ENCODE data around the gene MAP7.

MAP7 gene

DNA sequence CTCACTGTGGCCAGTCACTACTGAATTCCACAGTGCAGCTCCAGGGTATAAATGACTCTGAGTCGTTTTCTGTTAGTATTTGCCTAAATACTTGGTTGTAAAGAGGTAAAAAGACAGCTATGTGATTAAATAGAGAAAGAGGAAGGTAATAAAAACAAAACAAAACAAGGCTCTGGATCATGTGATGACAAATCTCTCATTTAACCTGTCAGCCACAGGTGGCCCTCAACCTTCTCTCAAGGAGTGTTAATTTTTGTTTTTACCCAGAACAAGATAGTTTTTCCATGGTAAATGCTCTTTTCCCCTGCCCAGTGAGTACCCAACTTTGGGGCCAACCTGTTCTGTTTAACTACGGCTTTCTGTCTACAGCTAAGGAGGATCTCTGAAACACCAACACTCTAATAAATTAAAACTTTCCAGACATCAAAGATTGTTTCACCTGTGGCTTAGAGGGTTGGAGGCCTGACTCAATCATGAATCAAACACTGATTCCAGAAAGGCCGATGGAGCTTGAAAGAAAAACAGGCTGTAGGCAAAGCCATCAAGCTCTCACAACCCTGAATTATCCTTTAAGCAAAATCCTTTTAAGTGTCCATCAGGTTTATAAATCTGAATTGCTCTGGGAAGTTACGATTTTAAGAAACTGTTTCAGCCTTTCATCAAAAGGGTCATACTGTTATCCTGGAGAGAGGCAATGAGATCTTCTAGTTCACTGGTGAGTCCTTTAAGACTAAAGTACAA, 179.1 kb downstream of the MAP7 start:
- DNase-seq, result no peak

- DNase-seq, result no peak
Measured at GRCh38 chr6:136365776-136366354, 184.4 kb downstream of the MAP7 start.

DNA sequence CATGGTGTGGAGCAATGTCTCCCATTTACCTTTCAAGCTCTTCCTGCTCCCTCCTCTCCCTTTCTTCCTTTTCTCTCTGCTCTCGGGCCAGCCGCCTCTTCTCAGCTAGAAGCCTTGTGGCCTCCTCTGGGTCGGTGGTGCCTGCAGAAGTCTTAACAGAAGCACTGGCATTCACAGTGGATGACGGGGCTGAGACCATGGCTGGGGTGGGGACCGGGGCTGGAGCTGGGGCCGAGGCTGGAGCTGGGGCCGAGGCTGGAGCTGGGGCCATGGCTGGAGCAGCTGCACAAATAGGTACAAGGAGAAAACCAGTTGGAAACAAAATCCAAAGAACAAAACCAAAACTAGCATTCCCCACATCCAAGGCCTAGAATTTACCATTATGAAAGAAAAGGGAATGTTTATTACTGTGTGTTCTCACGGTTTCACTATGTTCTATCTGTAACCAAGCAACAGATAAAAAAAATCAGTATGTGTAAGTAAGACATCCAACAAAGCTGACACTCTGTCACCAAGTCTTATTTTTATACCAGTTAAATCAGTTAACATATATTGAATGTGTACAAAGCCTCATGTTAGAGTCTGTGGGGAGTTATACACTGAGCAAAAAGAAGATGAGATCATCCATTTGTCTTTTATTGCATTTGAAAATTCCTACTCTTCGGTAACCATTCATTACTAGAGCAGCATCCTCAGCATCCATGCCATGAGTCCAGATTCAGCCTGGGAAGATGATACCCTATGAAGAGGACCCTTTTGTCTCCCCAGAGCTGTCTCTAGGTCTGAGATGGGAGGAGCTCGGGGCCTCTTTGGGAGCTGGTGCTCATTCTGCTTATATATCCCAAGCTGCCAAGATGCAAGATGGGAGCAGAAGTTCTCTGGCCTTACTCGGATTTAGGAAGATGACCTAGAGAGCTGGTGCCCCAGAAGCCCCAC, 187.5 kb downstream of the MAP7 start:
- DNase-seq, result no peak

DNA sequence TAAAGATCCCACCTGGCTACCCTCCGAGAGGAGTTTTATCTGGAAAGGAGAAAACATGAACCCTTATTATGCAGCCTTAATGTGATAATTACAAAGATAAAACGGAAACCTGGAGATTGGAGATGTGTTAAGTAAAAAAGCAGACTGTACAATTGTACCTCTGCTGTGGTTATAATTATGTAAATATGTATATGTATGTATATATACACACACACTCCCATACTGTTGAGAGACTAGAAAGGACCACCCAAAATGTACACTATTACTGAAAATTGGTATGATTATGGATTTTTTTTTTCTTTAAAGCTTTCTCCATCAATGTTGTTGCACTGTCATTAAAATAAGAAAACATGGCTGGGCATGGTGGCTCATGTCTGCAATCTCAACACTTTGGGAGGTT, 188.4 kb downstream of the MAP7 start:
- DNase-seq, result no peak

DNA sequence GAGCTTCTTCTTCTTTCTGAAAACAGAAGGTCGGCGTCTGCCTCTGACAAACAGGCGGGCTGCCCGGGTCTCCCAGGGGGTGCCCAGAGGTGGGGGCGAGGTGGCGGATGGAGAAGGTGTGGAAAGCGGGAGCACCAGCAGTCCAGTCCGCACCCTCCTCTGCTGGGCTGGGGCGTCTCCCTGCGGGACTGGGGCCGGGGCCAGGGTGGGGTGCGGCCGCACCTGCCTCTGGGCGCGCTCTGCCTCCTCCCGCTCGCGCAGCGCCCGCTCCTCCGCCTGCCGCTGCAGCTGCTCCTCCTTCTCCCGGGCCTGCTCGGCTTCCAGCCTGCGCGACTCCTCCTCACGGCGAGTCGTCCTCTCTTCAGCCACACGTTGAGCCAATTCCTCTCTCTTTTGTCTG, 189.4 kb downstream of the MAP7 start:
- no peak for DNase-seq

- no peak for DNase-seq
Measured at GRCh38 chr6:136359851-136360250, 190.4 kb downstream of the MAP7 start.

- no peak for DNase-seq
Measured at GRCh38 chr6:136351518-136352110, 198.6 kb downstream of the MAP7 start.

DNA sequence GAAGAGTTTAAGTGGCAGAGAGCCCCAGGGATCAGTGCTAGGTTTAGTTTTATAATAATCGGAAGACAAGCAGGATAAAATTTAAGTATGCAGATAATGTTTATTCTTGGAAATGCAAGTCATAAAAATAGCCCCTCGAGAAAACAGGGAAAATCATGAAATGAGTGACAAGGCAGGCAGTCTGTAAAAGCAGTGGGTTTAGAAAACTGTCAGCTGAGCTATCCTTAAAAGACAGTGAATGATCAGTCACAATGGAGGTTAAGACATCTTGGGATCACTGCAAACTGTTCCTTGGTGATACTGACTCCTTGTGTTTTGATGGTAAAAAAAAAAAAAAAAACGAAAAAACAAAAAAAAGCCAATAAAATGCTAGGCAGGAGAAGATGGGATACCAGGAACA, 199.3 kb downstream of the MAP7 start:
- DNase-seq, result no peak

- no peak for DNase-seq
Measured at GRCh38 chr6:136347847-136348246, 202.4 kb downstream of the MAP7 start.

DNA sequence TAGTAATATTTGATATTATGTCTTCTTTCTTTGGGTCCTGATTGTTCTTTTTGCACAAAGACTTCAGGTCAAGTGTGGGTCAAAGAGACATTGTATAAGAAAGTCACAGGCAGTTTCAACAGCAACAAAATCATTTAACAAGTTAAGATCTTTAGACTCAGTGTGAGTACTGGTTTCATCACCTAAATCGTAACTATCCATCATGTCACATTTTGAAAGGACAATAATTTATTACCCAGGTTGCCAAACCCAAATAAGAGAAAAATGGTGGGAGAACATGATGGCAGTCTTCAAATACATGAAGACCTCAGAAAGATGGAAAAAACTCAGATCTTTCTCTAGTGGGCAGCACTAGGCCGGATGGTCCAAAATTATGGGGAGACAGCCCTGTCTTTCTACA, 205.1 kb downstream of the MAP7 start:
- no peak for DNase-seq

- DNase-seq, result no peak
Measured at GRCh38 chr6:136344420-136344819, 205.8 kb downstream of the MAP7 start.

DNA sequence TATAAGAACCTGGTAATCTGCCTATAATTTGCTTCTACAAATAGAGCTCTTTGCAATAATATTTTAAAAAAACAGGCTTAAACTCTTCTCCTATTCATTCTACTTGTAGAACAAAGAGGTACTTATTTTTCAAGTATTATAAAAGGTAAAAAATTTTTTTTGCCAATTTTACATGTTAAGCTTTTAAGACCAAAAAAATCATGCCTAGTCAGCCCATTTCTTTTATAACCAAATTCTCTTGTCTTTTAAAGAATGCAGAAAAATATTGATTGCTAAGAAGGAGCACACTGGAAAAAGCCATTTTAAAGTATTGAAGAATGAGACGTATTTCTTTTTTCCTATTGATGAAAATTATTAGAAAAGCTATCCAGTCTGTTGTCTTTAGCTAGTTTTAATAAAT, 206.5 kb downstream of the MAP7 start:
- DNase-seq, result no peak

- DNase-seq, result no peak
Measured at GRCh38 chr6:136343275-136343674, 206.9 kb downstream of the MAP7 start.

GRCh38 chr6:136341967-136342366, 208.3 kb downstream of the MAP7 start:
- no peak for DNase-seq

- DNase-seq, result no peak
Measured at GRCh38 chr6:136341367-136341766, 208.9 kb downstream of the MAP7 start.

DNA sequence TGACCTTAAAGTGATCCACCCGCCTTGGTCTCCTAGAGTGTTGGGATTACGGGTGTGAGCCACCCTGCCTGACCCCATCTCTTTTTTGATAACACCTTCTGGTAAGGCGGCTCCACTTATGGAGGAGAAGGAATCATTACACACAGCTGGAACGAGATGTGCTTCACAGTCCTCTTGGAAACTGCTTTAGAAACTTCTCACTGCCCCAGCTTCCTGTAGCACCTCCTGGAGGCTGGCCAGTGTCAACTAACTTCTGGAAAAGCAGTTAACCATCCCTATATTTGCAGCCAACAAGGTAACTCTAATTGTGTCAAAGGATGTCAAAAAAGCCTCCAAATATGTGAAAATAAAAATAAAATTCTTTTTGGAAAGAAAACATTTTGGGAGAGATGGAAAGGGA, 211.7 kb downstream of the MAP7 start:
- DNase-seq, result no peak

- DNase-seq, result no peak
Measured at GRCh38 chr6:136337606-136338005, 212.6 kb downstream of the MAP7 start.

- no peak for DNase-seq
Measured at GRCh38 chr6:136337121-136337520, 213.1 kb downstream of the MAP7 start.

DNA sequence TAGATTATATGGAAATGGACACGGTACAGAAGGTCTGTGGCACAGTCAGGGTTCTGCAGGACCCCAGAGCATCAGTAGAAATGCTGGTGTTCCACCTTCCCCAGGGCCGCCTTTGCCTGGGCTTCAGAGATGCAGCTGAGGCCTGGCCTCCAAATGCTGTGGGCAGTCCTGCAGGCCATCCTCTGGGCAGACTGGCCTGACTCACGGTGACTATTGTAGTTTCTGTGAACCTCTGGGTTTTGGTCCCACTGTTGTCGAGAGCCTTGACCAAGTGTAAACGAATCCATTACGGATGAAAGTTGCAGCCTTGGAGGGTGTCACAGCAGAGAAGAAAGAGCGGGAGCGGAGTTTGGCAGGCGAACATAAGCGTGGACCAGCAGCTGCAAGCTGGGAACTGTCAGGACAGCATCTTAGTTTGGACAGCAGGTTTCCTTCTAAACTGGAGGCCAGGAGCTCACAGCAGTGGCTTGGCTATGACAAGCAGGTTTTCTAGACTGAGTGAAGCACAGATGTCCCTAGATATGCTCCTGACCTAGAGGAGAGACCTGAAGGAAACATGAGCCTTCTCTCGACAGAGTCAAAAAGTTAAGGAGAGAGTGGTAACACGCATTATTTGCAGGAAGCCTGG, 214.4 kb downstream of the MAP7 start:
- DNase-seq, result no peak

DNA sequence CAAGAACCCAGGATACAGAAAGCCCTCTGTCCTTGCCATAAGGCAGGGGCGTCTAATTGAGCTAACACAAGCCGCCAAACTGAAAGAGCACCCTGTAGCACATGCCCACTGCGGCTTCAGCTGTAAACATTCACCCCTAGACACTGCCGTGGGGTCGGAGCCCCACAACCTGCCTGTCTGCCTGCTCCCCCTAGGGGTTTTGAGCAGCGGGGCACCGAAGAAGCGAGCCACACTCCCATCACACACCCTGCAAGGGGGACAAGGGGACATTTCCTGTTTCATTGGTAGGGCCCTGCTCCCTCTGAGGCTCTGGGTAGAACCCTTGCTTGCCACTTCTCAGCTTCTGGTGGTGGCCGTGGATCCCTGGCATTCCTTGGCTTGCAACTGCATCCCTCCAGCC, 215.4 kb downstream of the MAP7 start:
- DNase-seq, result no peak

GRCh38 chr6:136334465-136334846, 215.8 kb downstream of the MAP7 start:
- DNase-seq, result no peak

GRCh38 chr6:136333824-136334464, 216.3 kb downstream of the MAP7 start:
- no peak for DNase-seq

DNA sequence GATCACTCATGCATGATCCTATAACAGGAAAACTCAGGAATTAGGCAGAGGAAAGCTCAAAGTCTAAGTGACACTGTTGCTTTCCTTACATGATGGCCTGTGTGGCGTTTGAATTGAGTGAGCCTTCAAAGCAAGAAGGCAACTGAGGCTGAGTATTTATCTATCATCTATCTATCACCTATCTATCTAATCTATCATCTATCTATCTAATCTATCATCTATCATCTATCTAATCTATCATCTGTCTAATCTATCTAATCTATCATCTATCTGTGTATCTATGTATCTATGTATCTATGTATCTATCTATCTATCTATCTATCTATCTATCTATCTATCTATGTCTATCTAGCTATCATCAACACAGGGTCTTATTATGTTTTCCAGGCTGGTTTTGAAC, 218.8 kb downstream of the MAP7 start:
- no peak for DNase-seq
